HG03135 (cell line): ENCODE results near the gene VKORC1.
A peak's percentile ranks its signal among the peaks of the same experiment; 100 is the strongest.
"Not testable (repeated sequence)": the region's sequence is repeated elsewhere in the genome, so short reads cannot be mapped to it uniquely, and the experiment has no call there.

Source experiments
- ATAC-seq: cut with Tn5 transposase; IDR thresholded peaks from one replicate; pipeline ENCODE4 v1.9.1; 2021; ENCODE audit warnings: mild to moderate bottlenecking, moderate library complexity; ENCODE audit not compliant: unreplicated experiment

Gene VKORC1

GRCh38 chr16:31108035-31108793 is 13.6 kb upstream of the VKORC1 start, which contains the start of gene BCKDK:
Gene BCKDK, plus strand, starts transcription at chr16:31108386. Its CDS starts 838 bp downstream, at chr16:31109224.
- peak; percentile 72 for ATAC-seq

GRCh38 chr16:31107465-31107867 is 12.9 kb upstream of the VKORC1 start:
- ATAC-seq, result peak; percentile 43

- ATAC-seq, result no peak
Measured at GRCh38 chr16:31106509-31107464, 12.2 kb upstream of the VKORC1 start.

GRCh38 chr16:31105677-31106213 is 11.1 kb upstream of the VKORC1 start:
- peak; percentile 62 for ATAC-seq

GRCh38 chr16:31100876-31101641 is 6.5 kb upstream of the VKORC1 start:
- not testable (repeated sequence) for ATAC-seq

- ATAC-seq, result no peak
Measured at GRCh38 chr16:31099860-31100638, 5.5 kb upstream of the VKORC1 start.

GRCh38 chr16:31094088-31094423 is 541 bp downstream of the VKORC1 start:
- peak; percentile 3 for ATAC-seq

GRCh38 chr16:31093132-31093703 is 1.4 kb downstream of the VKORC1 start:
- ATAC-seq, result no peak

GRCh38 chr16:31092330-31092729 is 2.3 kb downstream of the VKORC1 start:
- no peak for ATAC-seq

- no peak for ATAC-seq
Measured at GRCh38 chr16:31090540-31090939, 4.1 kb downstream of the VKORC1 start.

- ATAC-seq, result no peak
Measured at GRCh38 chr16:31089199-31089598, 5.4 kb downstream of the VKORC1 start.

GRCh38 chr16:31088459-31089183 is 6.0 kb downstream of the VKORC1 start, which contains the start of gene PRSS53:
Gene PRSS53, minus strand, starts transcription at chr16:31088943. Its CDS starts 134 bp downstream, at chr16:31088809.
- no peak for ATAC-seq

- ATAC-seq, result no peak
Measured at GRCh38 chr16:31087971-31088370, 6.6 kb downstream of the VKORC1 start.

- ATAC-seq, result no peak
Measured at GRCh38 chr16:31087481-31087880, 7.1 kb downstream of the VKORC1 start.

- ATAC-seq, result no peak
Measured at GRCh38 chr16:31086629-31086906, 8.0 kb downstream of the VKORC1 start.

- no peak for ATAC-seq
Measured at GRCh38 chr16:31085873-31086628, 8.5 kb downstream of the VKORC1 start.

- no peak for ATAC-seq
Measured at GRCh38 chr16:31085411-31085810, 9.2 kb downstream of the VKORC1 start.

GRCh38 chr16:31084584-31085302 is 9.9 kb downstream of the VKORC1 start:
- ATAC-seq, result no peak
